ENCODE results near the gene CENPW.

The CENPW gene

GRCh38 chr6:126381498-126381897 lies 41.6 kb downstream of the CENPW start:
- H3K4me3 ChIP-seq (ENCODE audit: low read depth, low read length): no peak overlapping the region
- DNase-seq (ENCODE audit: low read depth): no peak
- TF ChIP-seq CTCF (IDR thresholded peaks at IDR 0.05; ENCODE audit: insufficient read depth, low read depth, low read length, missing control alignments): no peak

GRCh38 chr6:126383203-126383602 lies 43.3 kb downstream of the CENPW start:
- TF ChIP-seq CTCF (IDR thresholded peaks at IDR 0.05; ENCODE audit: insufficient read depth, low read depth, low read length, missing control alignments): no peak
- DNase-seq (ENCODE audit: low read depth): no peak
- H3K4me3 ChIP-seq (ENCODE audit: low read depth, low read length): no peak overlapping the region

GRCh38 chr6:126385536-126385935 lies 45.6 kb downstream of the CENPW start:
- TF ChIP-seq CTCF (IDR thresholded peaks at IDR 0.05; ENCODE audit: insufficient read depth, low read depth, low read length, missing control alignments): no peak
- no peak overlapping the region for H3K4me3 ChIP-seq (ENCODE audit: low read depth, low read length)

GRCh38 chr6:126388104-126388598 lies 48.2 kb downstream of the CENPW start:
- no peak overlapping the region for H3K4me3 ChIP-seq (ENCODE audit: low read depth, low read length)
- TF ChIP-seq CTCF (IDR thresholded peaks at IDR 0.05; ENCODE audit: insufficient read depth, low read depth, low read length, missing control alignments): no peak
- no peak for DNase-seq (ENCODE audit: low read depth)

More at GRCh38 chr6:126385536-126385935, 45.6 kb downstream of the CENPW start:
- DNase-seq (ENCODE audit: low read depth): no peak

DNA sequence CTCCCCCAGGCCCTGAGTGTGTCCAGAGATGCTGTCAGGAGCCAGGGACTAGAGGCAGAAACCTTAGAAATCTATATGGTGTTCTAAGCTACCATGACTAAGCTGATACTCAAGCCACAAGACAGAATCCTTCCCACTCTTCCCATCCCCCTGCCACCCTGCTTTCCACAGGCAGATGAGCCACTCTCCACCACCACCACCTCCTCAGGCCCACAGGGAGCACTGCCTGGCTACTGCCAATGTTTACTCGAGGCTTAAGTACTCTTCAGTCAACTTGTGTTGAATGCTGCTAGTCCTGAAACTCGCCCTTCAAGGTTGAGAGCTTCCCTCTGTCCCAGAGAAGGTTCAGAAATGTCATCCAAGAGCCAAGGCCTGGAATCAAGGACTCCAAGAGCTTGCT lies 56.2 kb downstream of the CENPW start:
- no peak for TF ChIP-seq CTCF (IDR thresholded peaks at IDR 0.05; ENCODE audit: insufficient read depth, low read depth, low read length, missing control alignments)
- no peak overlapping the region for H3K4me3 ChIP-seq (ENCODE audit: low read depth, low read length)
- DNase-seq (ENCODE audit: low read depth): no peak

Measured in GM12865 (cell line).